Measurements from ENCODE around the gene NTRK2. TPM values are rescaled to one million over a fixed set of nuclear protein-coding genes. Genes with fewer than 3 reads are reported as not detected.

NTRK2 gene
- total RNA-seq (2014; rRNA removed; shearing (Covaris generic)), result 0.03 TPM in 1 of 2 replicates, not detected in the other
- polyA plus RNA-seq (2016; fragmentation: Nextera tagmentation; extraction: Ambion mirVana), result not detected in 2 replicates
- long read RNA-seq, result 0 reads

DNA sequence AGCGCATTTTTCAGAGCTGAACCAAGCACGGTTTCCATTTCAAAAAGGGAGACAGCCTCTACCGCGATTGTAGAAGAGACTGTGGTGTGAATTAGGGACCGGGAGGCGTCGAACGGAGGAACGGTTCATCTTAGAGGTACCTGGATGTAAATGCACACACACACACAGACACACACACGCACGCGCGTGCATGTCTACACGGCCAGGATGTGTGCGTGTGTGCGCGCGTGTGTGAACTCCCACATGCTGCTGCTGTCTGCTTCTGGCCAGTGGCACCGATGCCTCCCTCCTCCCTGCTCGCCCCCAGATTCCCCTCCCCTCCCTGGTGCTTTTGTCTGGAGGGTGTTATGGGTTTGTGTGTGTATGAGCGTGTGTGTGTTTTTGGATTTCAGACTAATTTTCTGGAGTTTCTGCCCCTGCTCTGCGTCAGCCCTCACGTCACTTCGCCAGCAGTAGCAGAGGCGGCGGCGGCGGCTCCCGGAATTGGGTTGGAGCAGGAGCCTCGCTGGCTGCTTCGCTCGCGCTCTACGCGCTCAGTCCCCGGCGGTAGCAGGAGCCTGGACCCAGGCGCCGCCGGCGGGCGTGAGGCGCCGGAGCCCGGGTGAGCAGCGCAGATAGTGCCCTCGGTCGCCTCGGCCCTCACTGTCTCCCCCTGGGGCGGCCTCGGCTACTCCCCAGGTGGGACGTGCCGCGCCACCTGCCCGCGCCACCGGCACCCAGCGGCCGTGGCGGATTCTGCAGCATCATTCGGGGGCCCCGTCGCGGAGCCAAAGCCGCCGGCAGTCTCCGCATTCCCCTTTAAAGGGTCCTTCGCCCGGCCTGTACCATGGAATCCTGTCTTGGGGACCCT lies at the start of gene NTRK2:
Gene NTRK2 (plus strand): TSS at position 442 of the 850 bp plus-strand sequence. CDS start 1,020 bp downstream, outside the sequence.
- H3K9me3 Mint-ChIP-seq, result no peaks in the 10 kb centered on the region; the same call in 1 of the 3 replicates
- Histone ChIP-seq H3K4me3 (peak within 1 kb of the TSS; percentile 75), H2AFZ (peak within 1 kb of the TSS; percentile 90), H3K36me3 (ENCODE audit: insufficient read depth) (no peaks in the 10 kb centered on the region), H3K79me2 (replicated peaks; ENCODE audit: insufficient read depth) (no peaks in the 10 kb centered on the region), H3K4me2 (peak within 1 kb of the TSS; percentile 94), H4K20me1 (replicated peaks; ENCODE audit: insufficient read depth) (no peaks in the 10 kb centered on the region), H3K27me3 (ENCODE audit: insufficient read depth) (peaks cover 76% of the 10 kb centered on the region), H3K9me2 (ENCODE audit: insufficient read depth) (no peaks in the 10 kb centered on the region), H3K4me1 (ENCODE audit: insufficient read depth) (peaks cover 4% of the 10 kb centered on the region; the same call in 1 of the 2 replicates), H3F3A (replicated peaks; ENCODE audit: low read depth) (no peaks in the 10 kb centered on the region), H3K27ac (ENCODE audit: low read depth) (no peak within 1 kb of the TSS)
- H3K4me1 Mint-ChIP-seq, result peaks cover 13% of the 10 kb centered on the region
- TF ChIP-seq, protein P1, sequence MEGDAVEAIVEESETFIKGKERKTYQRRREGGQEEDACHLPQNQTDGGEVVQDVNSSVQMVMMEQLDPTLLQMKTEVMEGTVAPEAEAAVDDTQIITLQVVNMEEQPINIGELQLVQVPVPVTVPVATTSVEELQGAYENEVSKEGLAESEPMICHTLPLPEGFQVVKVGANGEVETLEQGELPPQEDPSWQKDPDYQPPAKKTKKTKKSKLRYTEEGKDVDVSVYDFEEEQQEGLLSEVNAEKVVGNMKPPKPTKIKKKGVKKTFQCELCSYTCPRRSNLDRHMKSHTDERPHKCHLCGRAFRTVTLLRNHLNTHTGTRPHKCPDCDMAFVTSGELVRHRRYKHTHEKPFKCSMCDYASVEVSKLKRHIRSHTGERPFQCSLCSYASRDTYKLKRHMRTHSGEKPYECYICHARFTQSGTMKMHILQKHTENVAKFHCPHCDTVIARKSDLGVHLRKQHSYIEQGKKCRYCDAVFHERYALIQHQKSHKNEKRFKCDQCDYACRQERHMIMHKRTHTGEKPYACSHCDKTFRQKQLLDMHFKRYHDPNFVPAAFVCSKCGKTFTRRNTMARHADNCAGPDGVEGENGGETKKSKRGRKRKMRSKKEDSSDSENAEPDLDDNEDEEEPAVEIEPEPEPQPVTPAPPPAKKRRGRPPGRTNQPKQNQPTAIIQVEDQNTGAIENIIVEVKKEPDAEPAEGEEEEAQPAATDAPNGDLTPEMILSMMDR (conservative IDR thresholded peaks at IDR 0.05; ENCODE audit: low read depth in 2 of 2), result peak in 1 of 2 experiments; percentile 26; a peak in 1 of 4 replicates
- no peak for TF ChIP-seq STAT1 (IDR thresholded peaks at IDR 0.05; ENCODE audit: unreplicated experiment)
- peak; percentile 64 for DNase-seq (ENCODE audit: low spot score)
- ATAC-seq, result peak; percentile 53
- no peak within 1 kb of the TSS for H3K27ac Mint-ChIP-seq
- H3K4me3 Mint-ChIP-seq, result peak within 1 kb of the TSS; percentile 80
- peaks cover 51% of the 10 kb centered on the region for H3K27me3 Mint-ChIP-seq (ENCODE audit: insufficient read depth, low read depth, poor library complexity)
- no peaks in the 10 kb centered on the region for H3K36me3 Mint-ChIP-seq (ENCODE audit: low read depth)

DNA sequence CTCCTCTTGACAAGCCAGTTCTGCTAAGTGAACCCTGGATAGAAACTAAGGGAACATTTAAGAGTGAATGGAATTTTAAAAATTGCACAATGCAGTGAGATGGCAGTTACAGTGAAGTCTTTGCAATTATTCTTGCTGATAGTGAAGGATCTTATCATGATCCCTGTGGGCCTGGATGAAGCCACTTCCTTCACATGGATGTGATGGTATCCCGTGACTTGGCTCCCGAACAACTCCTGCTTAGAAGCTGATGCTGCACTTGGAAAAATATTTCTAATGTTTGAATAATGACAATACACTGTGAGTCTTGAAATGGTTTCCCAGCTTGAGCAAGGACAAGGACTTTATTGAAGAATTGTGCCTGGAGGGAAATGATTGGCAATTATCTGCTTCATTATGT lies 49.2 kb upstream of the NTRK2 start:
- Histone ChIP-seq H3K9me2 (ENCODE audit: insufficient read depth) (no peaks in the 10 kb centered on the region), H2AFZ (no peak overlapping the region), H3K4me2 (no peak overlapping the region), H3K4me3 (no peak overlapping the region), H3K27ac (ENCODE audit: low read depth) (no peak overlapping the region), H3K4me1 (ENCODE audit: insufficient read depth) (peaks cover 6% of the 10 kb centered on the region), H3K79me2 (replicated peaks; ENCODE audit: insufficient read depth) (no peaks in the 10 kb centered on the region), H3K27me3 (ENCODE audit: insufficient read depth) (no peaks in the 10 kb centered on the region), H3F3A (replicated peaks; ENCODE audit: low read depth) (no peaks in the 10 kb centered on the region), H4K20me1 (replicated peaks; ENCODE audit: insufficient read depth) (no peaks in the 10 kb centered on the region), H3K36me3 (ENCODE audit: insufficient read depth) (no peaks in the 10 kb centered on the region)
- no peaks in the 10 kb centered on the region for H3K27me3 Mint-ChIP-seq (ENCODE audit: insufficient read depth, low read depth, poor library complexity)
- H3K9me3 Mint-ChIP-seq, result no peaks in the 10 kb centered on the region
- no peak overlapping the region for H3K4me3 Mint-ChIP-seq
- H3K36me3 Mint-ChIP-seq (ENCODE audit: low read depth), result no peaks in the 10 kb centered on the region
- peaks cover 7% of the 10 kb centered on the region; the same call in 2 of the 3 replicates for H3K4me1 Mint-ChIP-seq
- ATAC-seq (no peak), DNase-seq (ENCODE audit: low spot score) (no peak)
- no peak overlapping the region for H3K27ac Mint-ChIP-seq
- TF ChIP-seq, protein P2, sequence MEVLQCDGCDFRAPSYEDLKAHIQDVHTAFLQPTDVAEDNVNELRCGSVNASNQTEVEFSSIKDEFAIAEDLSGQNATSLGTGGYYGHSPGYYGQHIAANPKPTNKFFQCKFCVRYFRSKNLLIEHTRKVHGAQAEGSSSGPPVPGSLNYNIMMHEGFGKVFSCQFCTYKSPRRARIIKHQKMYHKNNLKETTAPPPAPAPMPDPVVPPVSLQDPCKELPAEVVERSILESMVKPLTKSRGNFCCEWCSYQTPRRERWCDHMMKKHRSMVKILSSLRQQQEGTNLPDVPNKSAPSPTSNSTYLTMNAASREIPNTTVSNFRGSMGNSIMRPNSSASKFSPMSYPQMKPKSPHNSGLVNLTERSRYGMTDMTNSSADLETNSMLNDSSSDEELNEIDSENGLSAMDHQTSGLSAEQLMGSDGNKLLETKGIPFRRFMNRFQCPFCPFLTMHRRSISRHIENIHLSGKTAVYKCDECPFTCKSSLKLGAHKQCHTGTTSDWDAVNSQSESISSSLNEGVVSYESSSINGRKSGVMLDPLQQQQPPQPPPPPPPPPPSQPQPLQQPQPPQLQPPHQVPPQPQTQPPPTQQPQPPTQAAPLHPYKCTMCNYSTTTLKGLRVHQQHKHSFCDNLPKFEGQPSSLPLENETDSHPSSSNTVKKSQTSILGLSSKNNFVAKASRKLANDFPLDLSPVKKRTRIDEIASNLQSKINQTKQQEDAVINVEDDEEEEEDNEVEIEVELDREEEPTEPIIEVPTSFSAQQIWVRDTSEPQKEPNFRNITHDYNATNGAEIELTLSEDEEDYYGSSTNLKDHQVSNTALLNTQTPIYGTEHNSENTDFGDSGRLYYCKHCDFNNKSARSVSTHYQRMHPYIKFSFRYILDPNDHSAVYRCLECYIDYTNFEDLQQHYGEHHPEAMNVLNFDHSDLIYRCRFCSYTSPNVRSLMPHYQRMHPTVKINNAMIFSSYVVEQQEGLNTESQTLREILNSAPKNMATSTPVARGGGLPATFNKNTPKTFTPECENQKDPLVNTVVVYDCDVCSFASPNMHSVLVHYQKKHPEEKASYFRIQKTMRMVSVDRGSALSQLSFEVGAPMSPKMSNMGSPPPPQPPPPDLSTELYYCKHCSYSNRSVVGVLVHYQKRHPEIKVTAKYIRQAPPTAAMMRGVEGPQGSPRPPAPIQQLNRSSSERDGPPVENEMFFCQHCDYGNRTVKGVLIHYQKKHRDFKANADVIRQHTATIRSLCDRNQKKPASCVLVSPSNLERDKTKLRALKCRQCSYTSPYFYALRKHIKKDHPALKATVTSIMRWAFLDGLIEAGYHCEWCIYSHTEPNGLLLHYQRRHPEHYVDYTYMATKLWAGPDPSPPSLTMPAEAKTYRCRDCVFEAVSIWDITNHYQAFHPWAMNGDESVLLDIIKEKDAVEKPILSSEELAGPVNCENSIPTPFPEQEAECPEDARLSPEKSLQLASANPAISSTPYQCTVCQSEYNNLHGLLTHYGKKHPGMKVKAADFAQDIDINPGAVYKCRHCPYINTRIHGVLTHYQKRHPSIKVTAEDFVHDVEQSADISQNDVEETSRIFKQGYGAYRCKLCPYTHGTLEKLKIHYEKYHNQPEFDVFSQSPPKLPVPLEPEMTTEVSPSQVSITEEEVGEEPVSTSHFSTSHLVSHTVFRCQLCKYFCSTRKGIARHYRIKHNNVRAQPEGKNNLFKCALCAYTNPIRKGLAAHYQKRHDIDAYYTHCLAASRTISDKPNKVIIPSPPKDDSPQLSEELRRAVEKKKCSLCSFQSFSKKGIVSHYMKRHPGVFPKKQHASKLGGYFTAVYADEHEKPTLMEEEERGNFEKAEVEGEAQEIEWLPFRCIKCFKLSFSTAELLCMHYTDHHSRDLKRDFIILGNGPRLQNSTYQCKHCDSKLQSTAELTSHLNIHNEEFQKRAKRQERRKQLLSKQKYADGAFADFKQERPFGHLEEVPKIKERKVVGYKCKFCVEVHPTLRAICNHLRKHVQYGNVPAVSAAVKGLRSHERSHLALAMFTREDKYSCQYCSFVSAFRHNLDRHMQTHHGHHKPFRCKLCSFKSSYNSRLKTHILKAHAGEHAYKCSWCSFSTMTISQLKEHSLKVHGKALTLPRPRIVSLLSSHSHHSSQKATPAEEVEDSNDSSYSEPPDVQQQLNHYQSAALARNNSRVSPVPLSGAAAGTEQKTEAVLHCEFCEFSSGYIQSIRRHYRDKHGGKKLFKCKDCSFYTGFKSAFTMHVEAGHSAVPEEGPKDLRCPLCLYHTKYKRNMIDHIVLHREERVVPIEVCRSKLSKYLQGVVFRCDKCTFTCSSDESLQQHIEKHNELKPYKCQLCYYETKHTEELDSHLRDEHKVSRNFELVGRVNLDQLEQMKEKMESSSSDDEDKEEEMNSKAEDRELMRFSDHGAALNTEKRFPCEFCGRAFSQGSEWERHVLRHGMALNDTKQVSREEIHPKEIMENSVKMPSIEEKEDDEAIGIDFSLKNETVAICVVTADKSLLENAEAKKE (CRISPR knock-in tag; IDR thresholded peaks at IDR 0.05), result no peak
- TF ChIP-seq EZH2 (IDR thresholded peaks at IDR 0.05; ENCODE audit: low read depth, unreplicated experiment) (no peak), EZH2phosphoT487 (IDR thresholded peaks at IDR 0.05; ENCODE audit: unreplicated experiment) (no peak), JUNB (IDR thresholded peaks at IDR 0.05; ENCODE audit: unreplicated experiment) (no peak), NANOG (IDR thresholded peaks at IDR 0.05; ENCODE audit: borderline replicate concordance) (no peak), STAT1 (IDR thresholded peaks at IDR 0.05; ENCODE audit: unreplicated experiment) (no peak), ZNF331 (CRISPR knock-in tag; IDR thresholded peaks at IDR 0.05; ENCODE audit: low read depth) (no peak)

Measured in GM23338 (cell line).